CD1c-positive myeloid dendritic cell (primary cell): ENCODE results near the gene ST6GAL1.
A peak's percentile ranks its signal among the peaks of the same experiment; 100 is the strongest.

Experiments
- DNase-seq: peaks from one replicate; pipeline ENCODE4 v3.0.0-alpha.2; 2016; ENCODE audit errors: extremely low spot score

The ST6GAL1 gene

DNA sequence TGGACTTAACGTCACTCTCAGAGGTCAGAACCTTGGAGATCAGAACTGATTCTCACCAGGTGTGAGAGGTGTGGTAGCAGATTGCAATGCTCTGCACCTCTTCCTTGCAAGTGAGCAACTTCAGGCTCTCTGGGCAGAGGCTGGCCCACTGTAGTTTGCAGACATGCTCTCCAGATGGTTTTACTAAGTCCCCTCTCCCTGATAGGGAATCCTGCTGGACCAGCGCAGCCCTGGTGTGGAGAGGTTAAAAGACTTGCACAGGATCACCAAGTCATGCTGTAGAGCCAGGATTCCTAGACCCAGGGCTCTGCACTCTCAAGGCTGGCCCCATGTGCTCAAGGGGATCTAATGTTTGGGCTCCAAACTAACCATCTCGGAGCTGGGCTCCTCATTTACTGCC is 146.8 kb downstream of the ST6GAL1 start:
- no peak for DNase-seq

DNA sequence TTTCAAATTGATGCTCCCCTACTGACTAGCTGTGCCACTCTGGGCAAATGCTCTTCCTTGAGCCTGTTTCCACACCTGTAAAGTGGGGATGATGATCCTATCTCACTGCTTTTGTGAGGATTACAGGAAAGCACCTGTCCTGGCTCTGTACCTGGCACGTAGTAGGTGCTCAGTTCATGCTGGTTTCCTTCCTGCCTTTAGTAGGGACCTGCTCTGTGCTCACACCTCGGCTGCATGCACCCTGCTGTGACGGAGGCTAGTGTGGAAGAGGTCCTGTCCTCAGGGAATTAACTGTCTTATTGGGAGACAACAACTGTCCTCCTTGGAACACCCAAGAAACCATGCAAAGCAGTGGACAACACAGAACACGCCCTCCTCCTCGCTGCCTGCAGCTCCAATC is 147.2 kb downstream of the ST6GAL1 start:
- no peak for DNase-seq

GRCh38 chr3:187079090-187080022 is 149.0 kb downstream of the ST6GAL1 start:
- DNase-seq = no peak

- no peak for DNase-seq
Measured at GRCh38 chr3:187080799-187081450, 150.6 kb downstream of the ST6GAL1 start.

- DNase-seq = peak; percentile 5
Measured at GRCh38 chr3:187082758-187083375, 152.5 kb downstream of the ST6GAL1 start.

GRCh38 chr3:187084126-187084525 is 153.8 kb downstream of the ST6GAL1 start:
- no peak for DNase-seq

GRCh38 chr3:187084580-187084979 is 154.3 kb downstream of the ST6GAL1 start:
- no peak for DNase-seq

GRCh38 chr3:187085021-187085666 is 154.8 kb downstream of the ST6GAL1 start:
- DNase-seq = no peak

- DNase-seq = no peak
Measured at GRCh38 chr3:187085933-187086332, 155.6 kb downstream of the ST6GAL1 start.

GRCh38 chr3:187086831-187087230 is 156.5 kb downstream of the ST6GAL1 start:
- no peak for DNase-seq

- no peak for DNase-seq
Measured at GRCh38 chr3:187088701-187089100, 158.4 kb downstream of the ST6GAL1 start.

GRCh38 chr3:187093320-187093719 is 163.0 kb downstream of the ST6GAL1 start:
- DNase-seq = no peak

- DNase-seq = peak; percentile 12
Measured at GRCh38 chr3:187098923-187099512, 168.7 kb downstream of the ST6GAL1 start.

DNA sequence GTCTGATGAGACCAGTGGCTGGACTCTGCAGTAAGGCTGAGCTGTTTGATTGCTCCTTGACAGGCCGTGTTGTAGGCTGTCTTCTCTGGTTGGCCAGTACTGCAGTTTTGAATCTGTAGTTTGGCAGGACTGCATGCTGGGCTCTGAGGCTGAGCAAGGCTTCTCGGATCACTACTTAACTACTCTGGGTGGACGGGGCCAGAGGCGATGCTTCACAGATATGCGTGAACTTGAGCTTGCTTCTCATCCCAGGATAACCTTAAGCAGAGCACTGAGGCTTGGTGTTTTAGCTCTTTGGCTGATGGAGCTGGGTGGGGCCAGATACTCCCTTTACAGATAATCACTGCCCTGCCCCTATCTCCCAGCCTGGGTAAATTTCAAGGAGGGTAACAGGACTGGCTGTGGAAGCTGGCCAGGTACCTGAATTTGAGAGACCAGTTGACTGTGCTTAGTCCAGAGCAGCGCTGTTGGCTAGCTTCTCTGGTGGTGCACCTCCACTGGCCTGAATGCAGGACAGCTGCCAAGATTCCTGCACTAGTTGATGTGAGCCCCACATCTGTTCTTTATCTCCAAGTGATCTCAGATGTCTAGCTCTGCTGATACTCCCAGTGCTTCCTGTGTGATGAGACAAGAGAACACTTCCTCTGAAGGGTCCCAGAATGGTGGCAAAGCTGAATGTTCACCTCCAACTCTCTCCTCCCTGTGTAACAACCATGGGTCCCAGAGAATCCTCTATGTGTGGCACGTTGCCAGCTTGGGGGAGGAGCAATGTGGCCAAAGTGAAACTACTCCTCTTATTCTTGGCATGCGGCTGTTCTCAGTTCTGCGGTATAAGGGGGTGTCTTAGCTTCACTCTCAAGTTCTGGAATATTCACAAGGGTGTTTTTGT is 171.1 kb downstream of the ST6GAL1 start:
- peak; percentile 28 for DNase-seq

GRCh38 chr3:187102073-187102634 is 171.8 kb downstream of the ST6GAL1 start:
- no peak for DNase-seq

GRCh38 chr3:187103251-187103650 is 172.9 kb downstream of the ST6GAL1 start:
- no peak for DNase-seq

DNA sequence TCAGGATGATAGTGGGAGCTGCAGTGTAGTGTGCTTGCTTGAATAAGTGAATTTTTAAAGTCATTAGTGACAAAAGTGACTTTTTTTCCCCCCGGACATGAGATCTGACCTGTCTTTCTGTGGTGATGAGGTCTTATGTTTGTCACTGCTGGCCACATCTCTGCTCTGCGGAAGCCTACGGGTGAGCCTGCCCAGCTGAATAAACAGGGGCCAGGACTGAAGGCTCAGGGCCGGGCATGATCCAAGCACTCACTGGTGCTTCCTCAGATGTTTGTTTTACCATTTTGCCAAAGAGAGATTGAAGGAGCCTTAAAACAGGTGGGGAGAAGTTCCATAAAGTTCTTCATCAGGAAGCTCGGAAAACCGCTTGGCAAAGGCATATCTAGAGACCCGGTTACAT is 174.0 kb downstream of the ST6GAL1 start:
- DNase-seq = no peak

DNA sequence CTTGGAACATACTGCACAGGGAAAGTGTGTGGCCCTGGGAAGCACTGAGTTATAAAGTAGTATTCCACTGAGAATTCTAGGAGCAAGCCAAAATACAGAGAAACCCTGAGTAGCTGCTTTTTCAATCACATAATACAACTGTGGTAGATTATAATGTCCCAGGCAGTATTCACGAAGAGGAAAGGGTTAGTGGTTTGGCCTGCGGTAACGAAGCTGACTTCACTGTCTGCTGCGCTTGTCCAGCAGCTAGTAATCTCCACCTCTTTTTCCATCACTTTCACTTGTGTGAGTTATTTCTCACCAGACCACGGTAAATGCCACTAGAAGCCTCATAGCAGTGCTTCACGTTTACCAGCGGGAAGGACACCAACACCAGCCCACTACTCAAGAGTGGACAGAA is 174.6 kb downstream of the ST6GAL1 start:
- no peak for DNase-seq

DNA sequence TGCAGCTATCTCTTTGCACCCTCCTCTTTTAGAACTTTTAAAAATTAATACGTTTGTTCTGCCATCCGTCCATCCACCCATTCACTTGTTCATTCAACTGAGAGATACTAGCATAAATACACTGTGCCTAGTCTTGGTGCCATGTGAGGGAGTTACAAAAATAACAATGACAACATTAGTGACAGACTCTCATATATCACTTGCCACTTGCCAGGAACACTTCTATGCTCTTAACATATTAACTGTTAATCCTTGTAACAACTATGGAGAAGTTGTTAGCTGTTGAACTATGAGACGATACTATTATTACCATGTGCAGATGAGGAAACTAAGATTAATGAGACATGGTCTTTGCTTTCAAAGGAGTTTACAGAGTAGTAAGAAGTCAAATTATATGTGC is 175.4 kb downstream of the ST6GAL1 start:
- DNase-seq = no peak

DNA sequence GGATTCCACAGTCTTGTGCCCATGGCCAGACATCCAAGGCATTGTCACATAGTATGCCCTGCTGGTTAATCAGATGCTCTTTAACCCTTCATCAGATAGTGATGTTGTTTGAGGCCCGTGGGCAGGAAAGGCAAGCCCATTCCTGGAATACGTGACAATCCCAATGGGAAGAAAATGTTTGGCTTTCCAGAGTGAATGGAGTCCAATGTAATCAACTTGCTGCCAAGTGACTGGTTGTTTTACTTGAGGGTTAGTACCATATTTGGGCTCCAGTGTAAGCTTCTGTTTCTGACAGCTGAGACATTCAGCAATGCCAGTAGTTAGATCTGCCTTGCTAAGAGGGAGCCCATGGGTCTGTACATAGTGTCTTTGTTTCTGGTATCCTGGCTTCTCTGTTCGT is 177.7 kb downstream of the ST6GAL1 start:
- DNase-seq = no peak
